HG02943 (cell line): Measurements from ENCODE around the gene AP1AR.
A peak's percentile ranks its signal among the peaks of the same experiment; 100 is the strongest.
"Not testable (repeated sequence)": the region's sequence is repeated elsewhere in the genome, so short reads cannot be mapped to it uniquely, and the experiment has no call there.

Experiments
- ATAC-seq: cut with Tn5 transposase; IDR thresholded peaks from one replicate; pipeline ENCODE4 v1.9.1; 2021; ENCODE audit warnings: mild to moderate bottlenecking, low read depth, moderate library complexity; ENCODE audit not compliant: unreplicated experiment

The AP1AR gene, protein sequence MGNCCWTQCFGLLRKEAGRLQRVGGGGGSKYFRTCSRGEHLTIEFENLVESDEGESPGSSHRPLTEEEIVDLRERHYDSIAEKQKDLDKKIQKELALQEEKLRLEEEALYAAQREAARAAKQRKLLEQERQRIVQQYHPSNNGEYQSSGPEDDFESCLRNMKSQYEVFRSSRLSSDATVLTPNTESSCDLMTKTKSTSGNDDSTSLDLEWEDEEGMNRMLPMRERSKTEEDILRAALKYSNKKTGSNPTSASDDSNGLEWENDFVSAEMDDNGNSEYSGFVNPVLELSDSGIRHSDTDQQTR

DNA sequence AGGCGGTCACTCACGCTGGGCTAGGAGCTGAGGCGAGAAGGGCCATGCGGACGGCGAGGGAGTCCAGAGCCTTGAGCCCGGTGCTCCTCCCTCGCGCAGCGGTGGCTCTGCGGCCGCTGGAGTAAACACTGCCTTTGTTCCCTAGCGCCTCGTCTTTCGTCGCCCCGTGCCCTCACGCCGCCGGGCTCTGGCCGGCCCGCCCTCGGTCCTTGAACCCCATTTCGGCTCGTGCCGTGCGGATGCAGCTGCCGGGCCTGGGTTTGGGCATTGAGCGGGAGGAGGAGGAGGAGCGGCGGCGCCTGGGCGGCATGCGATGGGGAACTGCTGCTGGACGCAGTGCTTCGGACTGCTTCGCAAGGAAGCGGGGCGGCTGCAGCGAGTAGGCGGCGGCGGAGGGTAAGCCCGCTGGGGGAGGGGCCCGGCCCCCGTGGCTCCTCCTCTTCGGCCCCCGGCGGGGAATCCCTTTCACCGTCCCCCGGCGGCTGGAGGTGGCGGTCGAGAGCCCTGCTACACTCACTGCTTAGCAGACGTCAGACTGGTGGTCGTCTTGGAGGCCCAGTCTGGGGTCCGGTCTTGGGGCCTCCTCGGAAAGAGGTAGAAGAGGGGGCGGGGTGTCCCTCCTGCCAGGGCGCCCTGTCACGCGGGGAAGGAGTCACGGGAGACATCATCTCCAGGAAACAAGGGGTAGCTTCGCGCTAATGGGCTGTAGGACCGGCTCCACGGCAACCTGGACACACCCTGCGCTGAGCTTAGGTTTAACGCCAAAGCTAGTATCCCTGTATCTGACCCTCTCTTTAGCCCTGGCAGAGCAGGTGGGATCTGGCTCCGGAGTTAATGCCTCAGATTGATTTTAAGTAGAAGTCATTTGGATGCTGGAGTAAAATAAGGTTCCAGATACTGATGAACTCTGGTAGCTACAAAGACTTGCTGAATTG lies at the start of gene AP1AR:
Gene AP1AR (plus strand): TSS at position 9 of the 935 bp plus-strand sequence. CDS start 305 bp downstream, at position 314.
- peak; percentile 70 for ATAC-seq

DNA sequence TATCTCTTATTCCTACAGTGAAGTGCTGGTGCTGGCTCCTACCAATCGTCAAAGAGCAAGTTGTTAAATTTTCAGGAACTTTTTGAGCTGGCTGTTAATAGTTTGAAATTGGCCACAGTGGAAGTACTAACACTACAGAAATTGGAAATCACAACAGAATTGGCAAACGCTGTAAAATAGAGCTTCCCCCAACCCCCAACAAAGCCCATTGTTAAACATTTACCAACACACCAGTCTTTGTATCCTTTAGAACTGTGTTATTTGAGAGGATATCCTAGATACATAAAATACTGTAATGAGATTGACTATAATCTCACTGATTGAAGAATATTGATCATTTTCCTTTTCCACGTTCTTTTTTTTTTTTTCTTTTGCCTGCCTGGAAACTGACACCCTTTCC lies 49.0 kb upstream of the AP1AR start:
- no peak for ATAC-seq

DNA sequence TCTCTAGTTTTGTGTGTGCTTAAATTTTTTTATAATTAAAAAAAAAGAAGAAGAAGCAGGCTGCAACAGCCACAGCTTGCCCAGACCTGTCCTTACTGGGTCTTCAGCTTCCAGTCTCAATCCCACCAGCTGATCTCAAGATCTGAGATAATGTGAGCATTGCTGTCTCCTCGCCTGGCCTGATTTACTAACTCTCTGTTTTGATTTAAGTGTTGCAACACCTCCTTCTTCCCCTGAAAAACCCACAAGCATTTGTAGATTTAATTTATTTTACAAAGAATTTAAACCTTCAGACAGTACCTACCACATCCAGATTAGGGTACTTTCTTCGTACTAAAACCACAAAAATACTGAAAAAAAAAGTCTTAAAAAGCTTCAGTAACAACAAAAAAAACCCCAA lies 48.3 kb upstream of the AP1AR start:
- no peak for ATAC-seq

DNA sequence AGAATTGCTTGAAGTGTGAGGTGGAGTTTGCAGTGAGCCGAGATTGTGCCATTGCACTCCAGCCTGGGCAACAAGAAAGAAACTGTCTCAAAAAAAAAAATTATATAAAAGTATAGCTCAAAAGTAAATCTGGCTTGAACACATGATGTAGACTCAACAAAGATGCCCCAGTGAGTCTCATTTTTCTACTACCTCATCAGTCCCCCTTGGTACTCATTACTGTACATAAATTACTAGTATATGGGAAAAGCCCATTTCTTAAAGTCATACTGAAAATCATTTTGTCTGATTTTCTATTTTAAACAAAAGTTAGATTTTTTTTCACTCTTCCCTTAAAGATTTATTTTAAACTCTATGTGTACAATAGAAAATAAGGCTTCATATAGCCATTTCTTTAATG lies 47.1 kb upstream of the AP1AR start:
- no peak for ATAC-seq

DNA sequence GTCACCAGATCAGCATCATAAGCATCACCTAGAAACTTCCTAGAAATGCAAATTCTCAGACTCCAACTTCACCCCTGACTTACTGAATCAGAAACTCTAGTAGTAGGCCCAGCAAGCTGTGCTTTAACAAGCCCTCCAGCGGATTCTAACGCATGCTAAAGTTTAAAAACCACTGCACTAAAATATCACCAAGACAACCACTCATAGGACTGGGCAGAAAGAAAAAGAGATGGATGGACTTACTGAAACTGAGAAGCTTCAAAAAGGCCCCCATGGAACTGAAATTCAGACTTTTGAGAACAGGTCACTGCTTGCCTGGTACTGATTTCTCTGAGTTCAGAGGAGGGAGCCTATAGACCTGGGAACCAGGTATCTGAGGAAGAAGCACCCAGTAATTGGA lies 46.3 kb upstream of the AP1AR start:
- ATAC-seq = no peak

DNA sequence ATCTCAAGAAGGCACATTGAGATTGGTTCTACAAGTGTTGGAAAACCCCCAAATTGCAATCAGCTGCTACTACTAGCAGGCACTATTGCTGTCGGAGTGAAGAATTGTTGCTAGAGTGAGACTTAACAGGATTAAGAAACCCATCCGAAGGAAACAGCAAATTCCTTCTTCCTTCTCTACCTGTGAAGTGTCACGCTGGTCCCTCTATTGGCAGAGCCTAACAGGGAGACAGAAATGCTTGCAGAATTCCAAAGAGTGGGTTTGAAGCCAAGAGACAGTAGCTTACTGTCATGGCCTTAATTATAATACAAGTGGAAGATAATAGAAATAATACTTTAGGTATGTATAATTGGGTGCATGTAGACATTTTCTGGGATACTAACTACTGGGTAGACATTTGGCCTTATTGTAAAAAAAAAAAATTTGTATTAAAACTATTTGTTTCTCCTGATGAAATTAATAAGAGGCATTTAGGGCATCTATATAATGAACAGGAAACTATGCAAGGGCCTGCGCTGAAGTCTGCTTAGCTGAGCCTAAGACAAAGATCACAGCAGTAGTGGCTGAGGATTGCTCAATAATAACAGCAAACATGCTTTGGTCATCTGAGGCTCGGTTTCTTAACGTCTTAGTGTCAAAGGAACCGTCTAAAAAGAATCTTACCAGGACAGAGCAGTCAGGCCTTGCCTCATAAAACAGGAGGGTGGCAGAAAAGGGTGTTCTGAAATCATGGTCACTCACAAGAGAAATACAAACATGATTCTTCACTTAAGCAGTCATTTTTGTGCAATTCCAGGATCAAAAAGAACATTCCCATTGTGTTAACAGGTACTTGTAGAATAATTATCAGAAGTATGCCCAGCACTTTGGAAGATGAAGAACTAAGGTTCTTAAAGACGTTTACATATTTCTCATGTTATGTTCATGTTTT lies 45.6 kb upstream of the AP1AR start:
- ATAC-seq = no peak

DNA sequence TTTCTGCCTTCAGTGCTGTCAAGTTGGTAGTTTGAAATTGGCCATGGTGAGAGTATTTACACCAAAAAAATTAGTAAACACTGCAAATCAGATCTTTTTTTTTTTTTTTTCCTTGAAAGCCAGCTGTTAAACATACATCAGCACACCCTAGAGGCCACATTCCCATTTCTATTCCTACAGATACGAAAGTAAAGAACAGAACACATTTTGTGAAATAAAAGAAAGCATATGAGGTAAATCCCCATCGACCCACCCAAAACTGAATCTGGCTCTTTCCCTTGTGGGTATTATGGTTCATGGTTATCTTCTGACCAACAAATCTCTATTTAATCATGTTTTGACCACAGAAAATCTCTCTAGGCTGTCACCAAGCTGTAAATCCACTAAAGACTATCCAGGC lies 41.8 kb upstream of the AP1AR start:
- no peak for ATAC-seq

DNA sequence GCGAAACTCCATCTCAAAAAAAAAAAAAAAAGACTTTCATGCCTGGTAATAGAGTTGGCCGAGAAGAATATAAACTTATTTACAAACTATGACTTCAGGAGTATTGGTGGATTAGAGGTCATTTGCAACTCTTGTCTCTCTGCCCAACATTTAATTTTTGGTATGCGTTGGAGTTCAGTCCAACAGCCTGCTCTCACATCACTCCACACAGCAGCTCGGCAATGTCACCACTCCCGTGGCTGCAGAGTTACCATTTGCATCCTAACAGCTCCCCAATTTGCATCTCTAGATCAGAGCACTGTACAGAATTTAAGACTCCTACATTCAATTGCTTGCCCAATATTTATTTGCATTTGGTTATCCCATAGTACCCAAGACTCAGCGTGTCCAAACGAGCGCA lies 40.9 kb upstream of the AP1AR start:
- ATAC-seq = no peak

DNA sequence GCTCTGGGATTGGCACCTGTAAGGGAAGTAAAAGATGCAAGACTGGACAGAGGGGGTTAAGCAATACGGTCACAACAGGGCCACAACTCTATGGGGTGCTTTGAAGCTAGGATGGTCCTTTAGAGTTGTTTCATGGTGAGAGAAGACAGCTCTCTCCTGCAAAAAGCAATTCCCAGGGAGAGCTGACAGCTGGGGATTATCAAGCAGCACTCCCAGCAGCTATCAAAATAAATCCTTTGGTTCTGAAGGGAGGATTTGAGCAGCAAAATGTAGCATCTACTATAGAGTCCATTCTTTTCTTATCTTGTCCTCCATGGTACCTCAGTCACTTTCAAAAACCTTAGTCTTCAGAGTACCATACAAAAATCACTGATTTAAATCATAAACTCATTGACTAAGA lies 35.1 kb upstream of the AP1AR start:
- ATAC-seq = no peak

DNA sequence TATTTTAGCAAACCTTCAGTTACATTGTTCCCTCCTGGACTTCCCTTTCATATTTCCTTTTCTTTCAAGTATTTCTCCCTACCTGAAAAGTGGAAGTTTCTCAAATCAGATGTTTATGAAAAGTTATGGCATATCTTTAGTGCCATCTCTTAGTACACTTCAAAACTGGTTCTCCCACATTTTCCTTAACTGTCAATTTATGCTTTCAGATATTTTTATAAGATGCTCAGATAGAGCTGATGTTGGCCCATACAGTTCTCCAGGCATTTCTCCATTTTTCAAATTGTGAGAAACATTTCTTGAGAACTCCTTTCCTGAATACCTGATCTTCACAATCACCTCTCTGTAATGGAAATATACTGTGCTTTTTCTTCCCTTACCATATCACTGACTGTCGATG lies 32.5 kb upstream of the AP1AR start:
- ATAC-seq = no peak

DNA sequence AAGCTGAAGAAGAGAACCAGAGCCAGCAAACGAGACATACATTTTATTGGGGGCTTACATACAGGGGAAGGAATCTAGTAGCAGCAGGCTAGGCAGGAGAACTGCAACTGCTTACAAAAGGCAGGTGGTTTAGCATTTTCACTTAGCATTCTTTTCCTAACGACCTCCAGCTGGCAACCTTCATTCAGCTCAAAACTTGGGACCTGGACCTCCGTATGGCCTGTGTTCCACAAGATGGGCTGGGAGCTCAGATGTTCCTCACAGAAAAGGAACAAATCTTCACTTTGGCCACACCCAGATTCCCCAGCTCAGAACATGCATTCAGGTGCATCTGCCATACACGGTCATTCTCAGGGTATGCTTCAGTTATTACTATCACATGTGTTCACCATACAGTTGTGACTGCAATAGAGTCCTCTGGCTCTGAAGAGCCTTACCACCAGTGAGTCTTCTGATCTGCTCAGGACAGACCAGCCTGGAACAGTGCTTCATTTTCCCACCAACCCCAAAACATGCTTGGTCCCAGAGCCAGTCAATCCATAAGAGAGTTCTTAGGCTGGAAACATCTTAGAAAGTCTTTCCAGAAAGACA lies 29.6 kb upstream of the AP1AR start:
- no peak for ATAC-seq

DNA sequence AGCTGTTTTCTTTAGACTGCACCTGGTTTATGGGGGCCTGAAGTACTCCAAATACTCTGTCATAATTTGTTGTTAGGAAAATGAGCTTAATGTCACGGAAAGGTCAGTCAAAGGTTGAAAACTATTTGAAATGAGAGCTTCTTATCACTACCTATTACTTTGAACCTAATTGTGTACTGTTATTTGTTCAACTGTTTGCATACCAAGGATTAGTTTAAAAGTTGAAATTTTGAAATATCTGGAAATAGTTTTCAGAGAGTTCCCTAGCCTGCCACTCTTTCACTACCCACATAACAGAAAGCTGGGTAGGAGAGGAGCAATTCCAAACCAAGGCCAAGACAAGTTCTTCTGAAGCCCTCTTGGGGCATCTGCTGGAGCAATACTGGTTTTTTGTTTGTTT lies 28.0 kb upstream of the AP1AR start:
- no peak for ATAC-seq

DNA sequence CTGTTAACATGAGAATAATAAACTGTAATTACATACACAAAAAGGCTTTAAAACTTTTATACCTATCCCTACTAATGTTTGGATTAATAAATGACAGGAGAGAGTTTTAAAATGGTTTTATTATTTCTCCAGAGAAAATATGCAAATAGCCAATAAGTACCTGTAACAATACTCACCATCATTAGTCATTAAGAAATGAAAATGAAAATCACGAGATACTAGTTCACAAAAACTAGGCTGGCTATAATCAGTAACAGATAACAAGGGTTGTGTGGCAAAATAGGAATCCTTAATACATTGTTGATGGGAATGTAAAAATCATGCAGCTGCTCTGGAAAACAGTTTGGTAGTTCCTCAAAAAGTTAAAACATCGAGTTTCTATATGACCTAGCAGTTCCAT lies 25.2 kb upstream of the AP1AR start:
- ATAC-seq = no peak

DNA sequence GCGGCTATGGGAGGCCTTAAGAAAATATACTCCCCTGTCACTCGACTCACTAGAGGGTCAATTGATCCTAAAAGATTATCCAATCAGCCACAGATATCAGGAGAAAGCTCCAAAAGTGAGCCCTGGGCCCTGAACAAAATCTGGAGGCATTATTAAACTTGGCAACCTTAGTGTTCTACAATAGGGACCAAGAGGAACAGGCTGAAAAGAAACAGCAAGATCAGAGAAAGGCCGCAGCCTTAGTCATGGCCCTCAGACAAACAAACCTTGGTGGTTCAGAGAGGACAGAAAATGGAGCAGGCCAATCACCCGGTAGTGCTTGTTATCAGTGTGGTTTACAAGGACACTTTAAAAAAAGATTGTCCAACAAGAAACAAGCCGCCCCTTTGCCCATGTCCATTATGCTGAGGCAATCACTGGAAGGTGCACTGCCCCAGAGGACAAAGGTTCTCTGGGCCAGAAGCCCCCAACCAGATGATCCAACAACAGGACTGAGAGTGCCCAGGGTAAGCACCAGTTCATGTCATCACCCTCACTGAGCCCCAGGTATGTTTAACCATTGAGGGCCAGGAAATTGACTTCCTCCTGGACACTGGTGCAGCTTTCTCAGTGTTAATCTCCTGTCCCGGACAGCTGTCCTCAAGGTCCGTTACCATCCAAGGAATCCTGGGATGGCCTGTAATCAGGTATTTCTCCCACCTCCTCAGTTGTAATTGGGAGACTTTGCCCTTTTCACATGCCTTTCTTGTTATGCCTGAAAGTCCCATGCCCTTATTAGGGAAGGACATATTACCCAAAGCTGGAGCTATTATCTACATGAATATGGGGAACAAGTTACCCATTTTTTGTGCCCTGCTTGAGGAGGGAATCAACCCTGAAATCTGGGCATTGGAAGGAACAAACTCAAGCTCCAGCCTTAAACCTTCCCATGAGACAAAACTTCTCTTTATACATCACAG lies 23.2 kb upstream of the AP1AR start:
- not testable (repeated sequence) for ATAC-seq

DNA sequence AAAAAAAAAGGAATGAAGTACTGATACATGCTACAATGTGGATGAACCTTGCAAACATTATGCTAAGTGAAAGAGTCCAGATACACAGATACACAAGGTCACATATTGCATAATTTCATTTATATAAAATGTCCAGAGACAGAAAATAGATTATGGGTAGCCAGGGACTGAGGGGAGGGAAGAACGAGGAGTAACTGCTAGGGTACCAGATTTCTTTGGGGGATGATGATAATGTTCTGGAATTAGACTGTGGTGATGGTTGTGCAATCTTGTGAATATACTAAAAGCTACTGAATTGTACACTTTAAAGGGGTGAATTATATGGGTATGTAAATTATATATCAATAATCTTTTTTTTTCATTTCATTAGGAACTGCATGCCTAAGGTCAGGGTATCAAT lies 20.8 kb upstream of the AP1AR start:
- no peak for ATAC-seq

DNA sequence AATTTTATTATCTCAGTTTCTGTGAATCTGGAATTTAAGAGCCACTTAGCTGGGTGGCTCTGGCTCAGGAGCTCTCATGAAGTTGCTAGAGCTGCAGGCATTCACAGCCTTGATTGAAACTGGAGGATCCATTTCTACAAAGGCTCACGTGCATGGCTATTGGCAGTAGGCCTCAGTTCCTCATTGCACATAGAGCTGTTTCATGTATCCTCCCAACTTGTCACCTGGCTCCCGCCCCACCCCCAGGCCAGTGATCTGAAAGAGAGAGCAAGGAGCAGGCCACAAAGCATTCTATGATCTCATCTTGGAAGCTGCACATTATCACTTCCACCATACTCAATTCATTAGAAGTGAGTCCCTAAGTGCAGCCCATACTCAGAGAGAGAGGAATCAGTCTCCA lies 18.5 kb upstream of the AP1AR start:
- no peak for ATAC-seq

DNA sequence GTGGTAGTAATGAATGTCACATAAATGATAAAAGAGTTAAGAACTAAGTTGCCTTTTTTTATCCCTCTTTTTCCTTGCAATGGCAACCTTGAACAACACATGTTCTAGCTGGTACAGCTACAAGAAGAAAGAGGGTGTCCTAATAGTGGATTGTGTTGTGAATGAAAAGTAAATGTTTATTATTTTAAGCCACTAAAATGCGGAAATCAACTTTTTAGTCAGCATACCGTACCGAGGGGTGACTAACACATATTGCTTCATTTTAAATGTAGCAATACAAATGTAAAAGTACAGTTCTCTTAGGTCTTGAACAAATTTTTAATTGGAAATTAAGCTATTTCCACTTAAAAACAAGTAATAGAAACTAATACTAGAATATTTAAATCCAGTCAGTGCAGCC lies 17.7 kb upstream of the AP1AR start:
- no peak for ATAC-seq

DNA sequence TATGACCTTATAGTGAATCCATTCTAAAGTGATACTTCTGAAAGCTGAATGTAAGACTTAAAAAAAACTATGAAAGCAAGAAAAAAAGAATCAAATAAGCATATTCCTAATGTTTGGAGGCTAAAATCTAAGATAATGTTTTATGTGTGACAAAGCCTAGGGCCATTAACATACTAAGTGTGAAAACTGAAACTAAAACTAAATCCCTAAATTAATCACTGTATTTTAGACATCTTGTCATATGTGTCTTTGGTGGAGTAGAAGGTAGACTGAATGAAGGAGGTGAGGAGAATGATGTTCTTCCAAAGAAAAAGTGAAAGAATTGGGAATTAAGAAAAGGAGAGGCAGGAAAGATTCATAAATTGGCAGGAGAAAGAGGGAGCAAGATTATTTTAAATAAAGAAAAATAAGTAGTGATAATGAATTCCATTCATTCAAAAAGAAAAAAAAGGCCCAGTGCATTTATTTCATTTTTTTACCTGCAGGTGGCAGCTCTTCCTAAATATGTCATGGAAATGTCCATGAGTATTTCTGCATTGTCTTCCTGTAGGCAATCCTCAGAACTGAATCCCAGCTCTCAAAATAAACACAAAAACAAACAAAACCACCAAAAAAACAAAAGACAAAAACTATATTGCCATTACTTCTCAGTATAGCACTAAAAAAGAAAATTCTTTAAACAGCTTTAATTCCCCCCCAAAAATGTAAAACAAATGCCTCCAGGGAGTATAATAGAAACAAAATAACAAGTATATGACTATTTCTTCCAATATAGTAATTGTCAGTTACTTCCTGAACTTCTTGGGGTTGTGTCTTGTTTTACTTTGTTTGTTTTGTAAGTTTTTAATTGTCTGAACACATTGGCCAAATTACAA lies 17.0 kb upstream of the AP1AR start:
- ATAC-seq = no peak
